Measurements from ENCODE around the gene MAP3K13. TPM values are rescaled to one million over a fixed set of nuclear protein-coding genes. Genes with fewer than 3 reads are reported as not detected.
"Not testable (repeated sequence)": the region's sequence is repeated elsewhere in the genome, so short reads cannot be mapped to it uniquely, and the experiment has no call there.

MAP3K13 gene
- total RNA-seq, 1 donor from 2014 or later = 40.7 TPM

DNA sequence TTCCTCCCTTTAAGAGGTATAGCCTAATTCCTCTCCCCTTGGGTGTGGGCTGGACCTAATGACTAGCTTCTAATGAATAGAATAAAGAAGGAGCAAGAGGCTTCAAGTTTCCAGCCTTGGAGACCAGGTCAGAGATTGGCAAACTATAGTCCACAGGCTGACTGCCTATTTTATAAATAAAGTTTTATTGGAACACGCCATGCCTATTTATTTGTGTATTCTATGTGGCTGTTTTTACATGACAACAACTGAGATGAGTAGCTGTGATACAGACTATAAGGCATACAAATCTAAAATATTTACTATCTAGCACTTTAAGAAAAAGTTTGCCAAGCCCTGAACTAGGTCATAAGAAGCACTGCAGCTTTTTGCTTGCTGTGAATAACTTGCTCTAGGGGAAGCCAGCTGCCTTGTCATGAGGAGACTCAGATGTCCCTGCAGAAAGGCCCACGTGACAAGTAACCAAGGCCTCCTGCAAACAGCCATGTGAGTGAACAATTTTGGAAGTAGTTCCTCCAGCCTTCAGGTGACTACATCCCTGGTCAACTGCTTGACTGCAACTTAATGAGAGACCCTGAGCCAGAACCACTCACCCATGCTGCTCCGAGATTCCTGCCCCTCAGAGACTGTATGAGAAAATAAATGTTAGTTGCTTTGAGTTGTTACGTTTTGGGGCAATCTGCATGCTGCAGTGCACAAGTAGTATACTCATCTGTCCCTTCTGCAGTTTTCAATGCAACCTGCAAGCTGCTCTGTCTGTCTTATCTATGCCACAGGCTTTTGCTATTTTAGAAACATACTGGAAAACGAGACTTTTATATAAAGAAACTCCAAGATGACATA lies 21.1 kb upstream of the MAP3K13 start:
- peak; percentile 61 for DNase-seq (ENCODE audit: low read depth)

DNA sequence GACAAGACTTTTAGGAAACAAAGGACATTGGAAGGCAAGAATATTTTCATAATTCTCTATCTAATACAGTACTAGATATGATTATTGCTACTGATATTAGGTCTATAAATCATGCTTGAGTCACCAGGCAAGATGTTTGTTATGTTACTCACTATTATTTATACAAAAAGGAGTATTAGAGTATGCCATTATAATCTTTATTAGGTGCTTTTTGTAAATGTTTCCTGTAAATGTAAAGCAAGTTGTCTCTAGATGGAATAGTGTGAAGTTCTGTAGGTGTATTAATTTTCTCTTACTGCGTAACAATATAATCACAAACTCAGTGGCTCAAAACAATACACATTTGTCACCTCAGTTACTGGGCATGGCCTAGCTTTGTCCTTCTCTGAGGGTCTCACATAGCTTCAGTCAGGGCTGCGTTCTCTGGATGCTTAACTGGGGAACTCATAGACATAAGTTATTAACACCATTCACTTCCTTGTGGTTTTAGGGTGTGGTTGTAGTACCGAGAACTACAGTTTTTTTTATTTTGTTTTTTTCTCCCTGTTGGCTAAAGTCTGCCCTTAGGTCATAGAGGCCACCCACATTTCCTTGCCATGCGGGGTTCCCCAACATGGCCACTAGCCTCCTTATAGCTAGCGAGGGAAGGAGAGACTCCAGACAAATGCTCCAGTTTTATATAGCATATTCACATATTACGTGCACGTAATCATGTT lies 20.3 kb upstream of the MAP3K13 start:
- DNase-seq (ENCODE audit: low read depth) = peak; percentile 58

DNA sequence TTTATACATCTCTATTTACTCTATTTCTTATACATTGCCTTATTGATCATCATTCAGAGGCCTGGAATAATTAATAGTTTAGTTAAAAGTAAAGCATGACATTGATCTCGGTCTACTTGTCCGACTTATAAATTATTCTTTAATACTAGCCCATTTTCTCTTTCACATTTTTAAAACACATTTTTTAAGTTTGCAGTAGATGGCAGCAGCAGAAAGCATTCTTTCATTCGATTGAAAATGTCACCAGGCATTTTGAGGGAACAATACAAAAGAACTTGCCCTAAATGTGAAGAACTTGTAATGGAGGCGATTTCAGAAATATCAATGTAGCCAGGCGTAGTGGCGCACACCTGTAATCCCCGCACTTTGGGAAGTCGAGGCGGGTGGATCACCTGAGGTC lies 15.5 kb upstream of the MAP3K13 start:
- no peak for DNase-seq (ENCODE audit: low read depth)

DNA sequence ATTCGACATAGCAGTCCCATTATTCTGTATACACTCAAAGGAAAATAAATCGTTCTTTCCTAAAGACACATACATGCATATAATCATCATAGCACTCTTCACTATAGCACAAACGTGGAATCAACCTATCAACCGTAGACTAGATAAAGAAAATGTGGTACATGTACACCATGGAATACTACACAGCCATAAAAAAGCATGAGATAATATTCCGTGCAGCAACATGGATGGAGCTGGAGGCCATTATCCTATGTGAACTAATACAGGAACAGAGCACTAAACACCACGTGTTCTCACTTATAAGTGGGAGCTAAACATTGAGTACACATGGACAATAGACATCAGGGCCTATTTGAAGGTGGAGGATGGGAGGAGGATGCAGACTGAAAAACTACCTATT lies 12.1 kb upstream of the MAP3K13 start:
- no peak for DNase-seq (ENCODE audit: low read depth)

DNA sequence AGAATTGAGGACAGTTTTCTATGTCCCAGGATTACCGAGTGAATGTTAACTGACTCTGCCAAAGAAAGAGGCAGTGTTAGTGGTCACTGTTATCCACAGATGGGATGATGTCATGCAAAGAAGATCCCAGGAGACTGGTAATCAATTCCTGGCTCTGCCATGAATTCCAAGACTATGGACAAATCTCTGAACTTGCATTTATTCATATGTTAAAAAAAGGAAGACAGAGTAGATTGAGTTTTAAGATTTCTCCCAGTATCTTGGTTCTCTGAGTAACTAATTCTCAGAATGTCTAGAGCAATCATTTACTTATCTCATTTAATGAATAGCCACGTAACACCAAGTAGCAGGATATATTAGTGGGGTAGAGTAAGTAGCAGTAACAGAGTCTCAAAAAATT lies 11.5 kb upstream of the MAP3K13 start:
- peak; percentile 80 for DNase-seq (ENCODE audit: low read depth)

DNA sequence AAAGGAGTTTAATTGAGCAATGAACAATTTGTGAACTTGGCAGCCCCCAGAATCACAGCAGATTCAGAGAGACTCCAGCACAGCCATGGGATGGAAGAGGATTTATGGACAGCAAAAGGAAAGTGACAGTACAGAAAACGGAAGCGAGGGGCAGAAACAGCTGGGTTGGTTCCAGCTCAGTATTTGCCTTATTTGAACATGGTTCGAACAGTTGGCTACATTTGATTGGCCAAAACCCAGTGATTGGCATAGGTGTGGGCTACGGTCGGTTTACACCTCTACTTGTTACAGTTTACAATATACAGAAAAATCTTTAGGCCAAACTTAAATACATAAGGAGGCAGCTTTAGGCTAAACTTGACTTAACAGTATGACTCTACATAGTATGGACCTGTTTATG lies 9.7 kb upstream of the MAP3K13 start:
- DNase-seq (ENCODE audit: low read depth) = no peak

DNA sequence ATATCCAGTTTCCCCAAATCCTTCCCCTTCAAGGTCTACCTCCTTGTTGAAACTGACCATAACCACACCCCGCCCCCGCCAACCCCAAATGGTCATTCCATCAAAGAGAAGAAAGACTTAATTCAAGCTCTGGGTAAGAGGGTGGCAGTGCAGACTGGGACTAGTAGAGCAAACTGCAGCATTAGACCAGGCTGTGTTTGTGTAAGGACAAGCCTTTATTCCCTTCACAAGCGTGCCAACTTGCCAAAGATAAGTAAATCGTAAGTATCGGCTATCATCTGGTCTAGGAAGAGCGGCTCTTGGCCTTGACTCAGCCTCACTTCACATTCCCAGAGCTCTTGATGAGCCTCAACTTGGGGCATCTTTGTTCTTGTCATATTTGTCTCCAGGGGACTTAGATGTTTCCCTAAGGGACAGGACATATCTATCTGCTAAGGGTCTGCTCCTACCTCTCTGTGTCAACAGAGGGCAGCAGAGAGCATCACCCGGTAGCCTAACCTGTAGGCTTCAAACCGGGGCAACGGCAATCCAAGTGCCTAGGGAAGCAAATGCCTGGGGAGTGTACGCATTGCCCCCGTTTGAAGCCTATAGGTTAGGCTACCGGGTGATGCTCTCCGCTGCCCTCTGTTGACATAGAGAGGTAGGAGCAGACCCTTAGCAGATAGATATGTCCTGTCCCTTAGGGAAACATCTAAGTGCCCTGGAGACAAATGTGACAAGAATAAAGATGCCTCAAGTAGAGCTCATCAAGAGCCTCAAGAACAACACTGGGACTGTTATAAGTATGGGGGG lies 8.9 kb upstream of the MAP3K13 start:
- DNase-seq (ENCODE audit: low read depth) = peak; percentile 52

DNA sequence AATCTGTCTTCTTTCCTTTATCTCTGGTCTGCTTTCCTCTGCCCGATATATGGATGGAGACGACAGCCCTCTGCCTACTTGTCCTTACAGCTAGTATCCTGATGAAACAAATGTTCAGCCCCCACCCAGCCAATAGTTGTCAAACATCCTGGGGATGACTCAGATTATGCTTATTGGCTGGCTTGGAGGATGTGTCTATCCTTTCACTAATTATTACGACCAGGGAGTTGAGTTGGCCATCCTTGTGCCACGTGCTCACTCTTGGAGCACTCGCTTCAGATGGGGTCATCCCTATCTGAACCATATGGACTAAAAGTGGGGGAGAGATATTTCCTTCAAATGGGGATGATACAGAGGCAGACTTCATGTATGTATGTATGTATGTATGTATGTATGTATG lies 6.4 kb upstream of the MAP3K13 start:
- DNase-seq (ENCODE audit: low read depth) = no peak

DNA sequence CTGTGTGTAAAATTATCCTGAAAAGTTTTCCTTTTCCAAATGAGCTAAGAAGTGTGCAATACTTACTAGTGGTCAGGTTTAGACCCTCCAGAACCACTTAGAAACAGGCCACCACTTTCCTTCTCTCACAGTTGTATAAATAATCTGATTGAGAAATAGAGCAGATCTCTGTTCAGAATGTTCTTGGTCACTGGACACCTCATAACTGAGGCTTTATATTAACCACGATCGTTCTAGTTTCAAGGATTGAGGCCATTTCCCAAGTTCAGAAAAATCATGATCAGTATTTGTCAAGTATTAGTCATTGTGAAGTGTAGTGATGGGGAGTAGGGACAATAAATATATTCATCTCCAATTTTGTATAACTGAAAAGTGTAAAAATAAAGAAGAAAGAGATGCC lies 1.0 kb upstream of the MAP3K13 start:
- DNase-seq (ENCODE audit: low read depth) = peak; percentile 93

DNA sequence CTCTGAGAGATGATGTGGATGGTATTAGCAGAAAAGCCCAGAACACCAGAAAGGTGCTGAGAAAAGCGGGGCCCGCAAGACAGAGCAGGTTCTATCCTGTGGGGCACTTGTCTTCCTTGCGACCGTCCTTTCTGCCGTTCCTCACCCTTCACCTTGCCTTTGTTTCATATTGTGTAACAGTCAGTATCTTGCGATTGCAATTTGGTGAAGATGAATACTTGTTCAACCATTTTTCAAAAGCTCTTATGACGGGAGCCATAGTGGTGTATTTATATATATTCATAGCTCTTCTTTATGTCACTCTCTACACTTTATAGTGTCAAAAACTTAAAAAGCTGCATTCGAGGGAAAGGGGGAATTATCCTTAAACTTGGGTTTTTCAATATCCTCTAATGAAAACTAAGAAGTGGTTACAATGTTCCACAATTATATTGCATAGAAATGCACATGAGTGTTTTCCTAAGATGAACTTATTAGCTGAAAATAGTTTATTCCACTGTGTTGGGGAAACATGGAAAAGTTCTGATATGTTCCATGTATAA lies 797 bp downstream of the MAP3K13 start:
- no peak for DNase-seq (ENCODE audit: low read depth)

DNA sequence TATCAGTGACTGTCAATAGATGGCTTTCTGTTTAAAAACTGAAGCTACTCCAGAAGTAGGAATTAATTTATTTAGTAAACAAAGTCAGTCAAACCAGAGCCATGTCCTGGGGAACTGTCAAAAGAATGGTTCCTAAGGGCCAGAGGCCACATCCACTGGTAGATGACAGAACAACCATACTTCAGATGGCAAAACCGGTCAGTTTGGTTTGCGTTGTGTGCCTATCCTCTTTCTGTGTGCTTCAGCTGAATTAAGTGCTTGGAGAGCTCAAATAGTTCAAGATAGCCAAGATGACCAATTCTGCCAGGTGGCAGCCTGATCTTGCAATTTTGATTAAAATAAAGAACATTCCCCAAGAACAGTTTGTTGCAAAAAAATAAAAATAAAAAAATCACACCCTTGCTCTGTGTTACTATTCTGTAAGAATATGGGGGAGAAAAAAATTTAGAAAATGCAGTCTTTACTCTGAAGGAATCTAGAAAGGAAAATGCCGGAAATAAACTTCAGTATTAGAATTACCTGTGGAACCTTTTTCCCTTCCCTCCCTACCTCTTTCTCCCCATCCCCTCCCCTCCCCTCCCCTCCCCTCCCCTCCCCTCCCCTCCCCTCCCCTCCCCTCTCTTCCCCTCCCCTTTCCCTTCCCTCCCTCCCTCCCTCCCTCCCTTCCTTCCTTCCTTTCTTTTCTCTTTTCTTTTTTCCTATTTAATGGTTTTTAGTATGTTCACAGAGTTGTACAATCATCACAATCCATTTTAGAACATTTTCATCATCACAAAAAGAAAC lies 2.5 kb downstream of the MAP3K13 start:
- no peak for DNase-seq (ENCODE audit: low read depth)

DNA sequence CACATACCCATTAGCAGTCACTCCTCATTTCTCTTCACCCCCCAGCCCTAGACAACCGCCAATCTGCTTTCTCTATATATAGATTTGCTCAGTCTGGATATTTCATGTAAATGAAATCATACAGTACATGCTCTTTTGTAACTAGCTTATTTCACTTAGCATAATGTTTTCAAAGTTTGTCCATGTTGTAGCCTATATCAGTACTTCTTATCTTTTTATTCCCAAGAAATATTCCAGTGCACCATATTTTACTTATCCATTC lies 3.1 kb downstream of the MAP3K13 start:
- DNase-seq (ENCODE audit: low read depth) = no peak

DNA sequence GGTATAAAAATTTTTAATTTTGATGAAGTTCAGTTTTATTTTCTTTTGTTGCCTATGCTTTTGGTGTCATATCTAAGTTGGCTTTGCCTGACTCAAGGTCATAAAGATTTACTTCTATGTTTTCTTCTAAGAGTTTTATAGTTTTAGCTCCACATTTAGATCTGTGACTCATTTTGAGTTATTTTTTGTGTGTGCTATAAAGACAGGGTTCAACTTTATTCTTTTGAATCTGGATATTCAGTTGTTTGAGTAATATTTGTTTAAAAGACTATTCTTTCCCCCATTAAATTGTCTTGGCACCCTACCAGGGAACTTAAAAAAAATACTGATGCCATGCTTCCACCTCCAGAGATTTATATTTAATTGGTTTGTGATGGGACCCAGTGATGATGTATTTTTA lies 4.0 kb downstream of the MAP3K13 start:
- DNase-seq (ENCODE audit: low read depth) = no peak

DNA sequence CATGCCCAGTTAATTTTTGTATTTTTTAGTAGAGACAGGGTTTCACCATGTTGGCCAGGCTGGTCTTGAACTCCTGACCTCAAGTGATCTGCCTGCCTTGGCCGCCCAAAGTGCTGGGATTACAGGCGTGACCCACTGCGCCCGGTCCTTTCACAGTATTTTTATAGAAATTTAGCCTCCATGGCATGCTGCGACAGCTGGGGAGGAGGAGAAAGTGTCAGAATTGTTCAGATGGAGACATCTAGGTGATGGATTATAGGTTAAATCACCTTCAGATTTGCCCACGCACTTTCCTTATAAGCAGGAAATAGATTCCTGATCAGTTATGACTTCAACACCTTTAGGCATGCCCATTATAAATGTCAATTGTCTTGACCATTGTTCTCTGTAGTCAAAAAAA lies 7.4 kb downstream of the MAP3K13 start:
- not testable (repeated sequence) for DNase-seq (ENCODE audit: low read depth)

DNA sequence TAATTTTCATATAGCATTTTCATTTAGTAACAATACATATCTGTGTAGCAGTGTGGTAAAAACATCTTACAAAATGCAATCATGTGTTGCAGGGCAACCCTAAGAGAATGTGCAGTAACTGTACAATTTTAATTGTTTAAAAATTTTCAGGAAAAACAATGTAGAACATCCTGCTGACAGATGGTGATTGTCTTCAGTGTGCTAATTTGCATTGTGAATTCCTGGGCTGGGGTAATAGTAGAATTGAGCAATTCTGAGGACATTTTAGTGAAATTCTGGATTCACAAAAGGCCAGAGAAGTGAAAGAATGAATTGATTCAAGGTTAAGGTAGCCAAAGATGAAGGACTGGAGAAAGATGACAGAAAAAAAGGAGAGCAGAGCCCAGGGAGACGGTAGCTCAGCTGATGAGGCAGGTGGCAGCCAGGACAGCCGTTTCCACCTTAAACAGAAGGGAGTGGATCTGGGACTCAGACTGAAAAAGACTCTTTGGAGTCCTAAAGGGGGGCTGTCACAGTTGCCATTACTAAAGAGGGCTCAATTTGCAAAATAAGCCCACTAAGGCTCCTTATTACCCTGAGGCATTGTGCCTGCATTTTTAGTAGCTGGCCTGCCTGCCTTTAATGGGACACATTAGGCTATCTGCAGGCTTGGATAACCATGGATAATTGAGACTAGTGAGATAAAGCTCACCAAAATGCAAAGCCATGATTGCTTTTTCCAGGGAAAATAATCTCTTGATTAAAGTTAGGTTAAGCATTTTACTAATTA lies 8.6 kb downstream of the MAP3K13 start:
- no peak for DNase-seq (ENCODE audit: low read depth)

DNA sequence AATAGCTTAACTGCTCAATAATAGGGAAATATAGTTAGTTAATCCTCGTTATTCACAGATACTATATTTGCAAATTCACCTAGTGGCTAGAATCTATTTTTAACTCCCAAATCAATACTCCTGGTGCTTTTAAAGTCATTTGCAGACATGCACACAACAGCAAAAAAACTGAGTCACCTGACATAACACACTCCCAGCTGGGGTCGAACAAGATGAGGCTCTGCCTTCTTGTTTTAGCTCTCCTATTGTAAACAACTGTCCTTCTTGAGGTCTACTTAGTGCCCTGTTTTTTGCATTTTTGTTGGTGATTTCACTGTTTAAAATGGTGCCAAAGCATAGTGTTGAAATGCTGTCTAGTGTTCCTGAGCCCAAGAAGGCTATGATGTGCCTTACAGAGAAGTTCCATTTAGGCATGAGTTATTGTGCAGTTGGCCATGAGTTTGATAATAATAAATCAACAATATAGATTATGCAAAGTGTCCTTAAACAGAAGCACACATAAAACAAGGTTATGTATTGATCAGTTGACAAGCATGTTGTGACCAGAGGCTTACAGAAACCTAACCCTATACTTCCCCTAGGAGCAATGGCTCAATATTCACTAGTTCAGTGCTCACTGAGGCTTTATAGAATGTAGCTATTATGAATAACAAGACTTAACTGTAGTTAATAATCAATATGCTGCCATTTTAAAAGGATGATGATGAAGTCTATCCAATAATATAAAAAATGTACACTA lies 18.6 kb downstream of the MAP3K13 start:
- no peak for DNase-seq (ENCODE audit: low read depth)

DNA sequence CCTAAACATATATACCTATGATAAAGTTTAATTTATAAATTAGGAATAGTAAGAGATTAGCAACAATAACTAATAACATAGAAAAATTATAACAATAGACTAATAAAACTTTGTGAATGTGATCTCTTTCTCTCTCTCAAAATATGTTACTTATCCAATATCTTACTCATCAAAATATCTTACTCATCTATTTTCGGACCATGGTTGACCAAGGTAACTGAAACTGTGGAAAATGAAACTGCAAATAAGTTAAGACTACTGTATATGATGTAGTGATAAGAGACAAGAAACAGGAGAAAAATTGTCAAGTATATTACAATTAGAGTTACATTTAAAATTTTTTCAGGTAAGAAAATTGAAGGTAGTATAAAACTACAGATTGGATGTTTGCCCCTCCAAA lies 19.2 kb downstream of the MAP3K13 start:
- no peak for DNase-seq (ENCODE audit: low read depth)

DNA sequence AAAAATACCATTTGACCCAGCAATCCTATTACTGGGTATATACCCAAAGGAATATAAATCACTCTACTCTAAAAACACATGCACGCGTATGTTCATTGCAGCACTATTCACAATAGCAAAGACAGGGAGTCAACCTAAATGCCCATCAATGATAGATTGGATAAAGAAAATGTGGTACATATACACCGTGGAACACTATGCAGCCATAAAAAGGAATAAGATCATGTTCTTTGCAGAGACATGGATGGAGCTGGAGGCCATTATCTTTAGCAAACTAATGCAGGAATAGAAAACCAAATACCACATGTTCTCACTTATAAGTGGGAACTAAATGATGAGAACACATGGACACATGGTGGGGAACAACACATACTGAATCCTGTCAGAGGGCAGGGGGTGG lies 23.6 kb downstream of the MAP3K13 start:
- DNase-seq (ENCODE audit: low read depth) = not testable (repeated sequence)

DNA sequence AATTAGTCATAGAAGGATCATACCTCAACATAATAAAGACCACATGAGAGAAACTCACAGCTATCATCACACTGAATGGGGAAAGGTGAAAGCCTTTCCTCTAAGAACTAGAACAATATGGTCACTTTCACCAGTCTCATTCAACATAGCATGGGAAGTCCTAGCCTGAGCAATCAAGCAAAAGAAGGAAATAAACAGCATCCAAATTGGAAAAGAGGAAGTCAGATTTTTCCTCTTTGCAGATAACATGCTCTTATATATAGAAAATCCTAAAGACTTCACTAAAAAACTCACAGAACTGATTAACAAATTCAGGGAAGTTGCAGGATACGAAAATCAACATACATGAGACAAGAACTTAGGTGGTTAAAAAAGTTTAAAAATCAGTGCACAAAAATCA lies 24.7 kb downstream of the MAP3K13 start:
- no peak for DNase-seq (ENCODE audit: low read depth)

DNA sequence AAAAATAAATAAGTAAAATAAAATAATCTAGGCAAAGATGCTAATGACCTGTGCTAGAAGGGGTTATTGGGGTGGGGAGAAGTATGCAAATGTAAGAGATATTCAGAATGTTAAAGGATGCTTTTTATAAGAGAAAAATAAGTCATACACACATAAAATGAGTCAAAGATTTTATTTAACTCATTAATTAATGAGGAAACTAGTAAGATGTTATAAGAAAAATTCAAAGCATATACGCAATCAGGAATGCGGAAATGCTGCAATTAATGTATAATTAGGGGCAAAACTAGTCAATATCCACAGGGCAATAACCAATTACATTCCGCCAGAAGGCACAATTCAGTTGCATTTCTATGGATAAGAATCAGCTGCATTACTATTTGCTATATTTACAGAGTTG lies 30.1 kb downstream of the MAP3K13 start:
- no peak for DNase-seq (ENCODE audit: low read depth)

Measured in renal cortical epithelial cell (primary cell).